Vagina (tissue), 2 donors: ENCODE data around the gene EFCAB6. TPM values are rescaled to one million over a fixed set of nuclear protein-coding genes. Genes with fewer than 3 reads are reported as not detected.

Source experiments
- DNase-seq, 2 donors: peaks; one replicate each; pipeline ENCODE4 v3.0.0-alpha.2; 2017; ENCODE audit errors: extremely low spot score in 2 of 2
- H3K27ac ChIP-seq: fragments of 200-600 bp; sonication (generic); one replicate; pipeline ENCODE4 v1.5.1; 2019
- H3K27me3 ChIP-seq: fragments of 200-600 bp; sonication (generic); one replicate; pipeline ENCODE4 v1.5.1; 2019
- H3K36me3 ChIP-seq, 2 donors: fragments of 200-600 bp; sonication (generic); one replicate each; pipeline ENCODE4 v1.5.1; 2017 to 2019
- H3K4me1 ChIP-seq: fragments of 200-600 bp; sonication (generic); one replicate; pipeline ENCODE4 v1.5.1; 2019
- H3K4me3 ChIP-seq, 2 donors: fragments of 200-600 bp; sonication (generic); 1 replicate in 1 of 2; 2 replicates in 1 of 2; pipeline ENCODE4 v1.5.1; 2016 to 2019
- H3K9me3 ChIP-seq: fragments of 200-600 bp; sonication (generic); one replicate; pipeline ENCODE4 v1.5.1; 2019
- CTCF ChIP-seq, 3 experiments: fragments of 450-650 bp in 2 of 3; fragments of 200-600 bp in 1 of 3; sonication (generic) in 1 of 3; IDR thresholded peaks; one replicate each; pipeline ENCODE4 v1.5.1; 2017 to 2019; ENCODE audit warnings: antibody characterized with exemption in 3 of 3, mild to moderate bottlenecking in 2 of 3, moderate library complexity in 2 of 3
- POLR2A ChIP-seq, 2 donors: fragments of 450-650 bp; IDR thresholded peaks; one replicate each; pipeline ENCODE4 v1.6.1; 2017; ENCODE audit warnings: antibody characterized with exemption in 2 of 2, mild to moderate bottlenecking in 2 of 2, moderate library complexity in 2 of 2
- POLR2AphosphoS5 ChIP-seq, 2 donors: sonication (generic); formaldehyde crosslinking; IDR thresholded peaks; one replicate each; pipeline ENCODE4 v1.9.0; 2017; ENCODE audit warnings: antibody characterized with exemption in 2 of 2, mild to moderate bottlenecking in 2 of 2, low read depth in 1 of 2; ENCODE audit not compliant: insufficient read depth in 1 of 2
- intact Hi-C: fragments of 100-400 bp; cut with DNase I; formaldehyde crosslinking; loops from one replicate; pipeline ENCODE4 v1.15.1; 2023
- total RNA-seq: library from RNA; depleted of rRNA; stranded (reverse); fragments of >200 nt; gene quantifications from one replicate; pipeline ENCODE4 v1.2.3, GENCODE V29; 2016

EFCAB6 gene
- total RNA-seq, 1 donor from 2014 or later, result 1.7 TPM

- Histone ChIP-seq H3K27ac (no peak overlapping the region), H3K36me3 (no peaks in the 10 kb centered on the region), H3K4me3 (no peak overlapping the region), H3K27me3 (no peaks in the 10 kb centered on the region), H3K9me3 (no peaks in the 10 kb centered on the region), H3K4me1 (no peaks in the 10 kb centered on the region)
- DNase-seq, result no peak
- TF ChIP-seq POLR2AphosphoS5 (IDR thresholded peaks at IDR 0.05; ENCODE audit: insufficient read depth in 1 of 2, low read depth in 1 of 2) (no peak), CTCF (IDR thresholded peaks at IDR 0.05) (no peak), POLR2A (IDR thresholded peaks at IDR 0.05) (no peak)
- intact Hi-C loops, result no loop called here
Measured at GRCh38 chr22:43487311-43488030, 324.6 kb downstream of the EFCAB6 start.

GRCh38 chr22:43485502-43486089 is 326.5 kb downstream of the EFCAB6 start:
- H3K36me3 ChIP-seq, result no peaks in the 10 kb centered on the region
- no peaks in the 10 kb centered on the region for H3K4me1 ChIP-seq
- H3K4me3 ChIP-seq, result no peak overlapping the region
- no peaks in the 10 kb centered on the region for H3K27me3 ChIP-seq
- DNase-seq, result no peak
- intact Hi-C loops, result no loop called here
- no peak overlapping the region for H3K27ac ChIP-seq
- H3K9me3 ChIP-seq, result no peaks in the 10 kb centered on the region
- TF ChIP-seq POLR2A (IDR thresholded peaks at IDR 0.05) (no peak), CTCF (IDR thresholded peaks at IDR 0.05) (no peak), POLR2AphosphoS5 (IDR thresholded peaks at IDR 0.05; ENCODE audit: insufficient read depth in 1 of 2, low read depth in 1 of 2) (no peak)

- TF ChIP-seq POLR2AphosphoS5 (IDR thresholded peaks at IDR 0.05; ENCODE audit: insufficient read depth in 1 of 2, low read depth in 1 of 2) (no peak), CTCF (IDR thresholded peaks at IDR 0.05) (no peak), POLR2A (IDR thresholded peaks at IDR 0.05) (no peak)
- H3K36me3 ChIP-seq, result no peaks in the 10 kb centered on the region
- H3K4me1 ChIP-seq, result no peaks in the 10 kb centered on the region
- H3K9me3 ChIP-seq, result no peaks in the 10 kb centered on the region
- H3K27ac ChIP-seq, result no peak overlapping the region
- H3K27me3 ChIP-seq, result no peaks in the 10 kb centered on the region
- no peak for DNase-seq
- intact Hi-C loops, result no loop called here
- H3K4me3 ChIP-seq, result no peak overlapping the region
Measured at GRCh38 chr22:43484227-43484626, 327.9 kb downstream of the EFCAB6 start.

- Histone ChIP-seq H3K36me3 (no peaks in the 10 kb centered on the region), H3K27ac (no peak overlapping the region), H3K4me3 (no peak overlapping the region), H3K27me3 (no peaks in the 10 kb centered on the region), H3K4me1 (no peaks in the 10 kb centered on the region), H3K9me3 (no peaks in the 10 kb centered on the region)
- TF ChIP-seq POLR2AphosphoS5 (IDR thresholded peaks at IDR 0.05; ENCODE audit: insufficient read depth in 1 of 2, low read depth in 1 of 2) (no peak), POLR2A (IDR thresholded peaks at IDR 0.05) (no peak), CTCF (IDR thresholded peaks at IDR 0.05) (no peak)
- intact Hi-C loops, result no loop called here
- no peak for DNase-seq
Measured at GRCh38 chr22:43483669-43484068, 328.4 kb downstream of the EFCAB6 start.

- no peak for DNase-seq
- no peaks in the 10 kb centered on the region for H3K4me1 ChIP-seq
- H3K9me3 ChIP-seq, result no peaks in the 10 kb centered on the region
- H3K27me3 ChIP-seq, result no peaks in the 10 kb centered on the region
- TF ChIP-seq CTCF (IDR thresholded peaks at IDR 0.05), result no peak
- TF ChIP-seq POLR2A (IDR thresholded peaks at IDR 0.05), result no peak
- no peak for TF ChIP-seq POLR2AphosphoS5 (IDR thresholded peaks at IDR 0.05; ENCODE audit: insufficient read depth in 1 of 2, low read depth in 1 of 2)
- H3K36me3 ChIP-seq, result no peaks in the 10 kb centered on the region
- H3K27ac ChIP-seq, result no peak overlapping the region
- H3K4me3 ChIP-seq, result no peak overlapping the region
- intact Hi-C loops, result no loop called here
Measured at GRCh38 chr22:43483266-43483665, 328.8 kb downstream of the EFCAB6 start.
